H9 (cell line): ENCODE measurements around the gene PJA2. TPM values are rescaled to one million over a fixed set of nuclear protein-coding genes. Genes with fewer than 3 reads are reported as not detected.
A peak's percentile ranks its signal among the peaks of the same experiment; 100 is the strongest.

Source experiments
- DNase-seq: peaks from one replicate; pipeline ENCODE4 v3.0.0-alpha.2; 2017
- H2AFZ ChIP-seq: one replicate; pipeline ENCODE4 v1.6.1; 2013; ENCODE audit warnings: mild to moderate bottlenecking, low read length, control low read depth, moderate library complexity
- H2AK5ac ChIP-seq: 2 replicates; pipeline ENCODE4 v1.6.1; 2013; ENCODE audit warnings: low read length, control low read depth, mixed read lengths; ENCODE audit not compliant: insufficient read length
- H2BK120ac ChIP-seq: one replicate; pipeline ENCODE4 v1.6.1; 2013; ENCODE audit warnings: low read depth, mild to moderate bottlenecking, low read length, control low read depth, inconsistent platforms; ENCODE audit not compliant: poor library complexity, severe bottlenecking
- H2BK12ac ChIP-seq: 2 replicates; pipeline ENCODE4 v1.6.1; 2013; ENCODE audit warnings: low read length, control low read depth, mixed read lengths, low read depth; ENCODE audit not compliant: insufficient read length
- H2BK15ac ChIP-seq: 2 replicates; pipeline ENCODE4 v1.6.1; 2013; ENCODE audit warnings: low read depth, low read length, control low read depth
- H2BK20ac ChIP-seq: one replicate; pipeline ENCODE4 v1.6.1; 2013; ENCODE audit warnings: low read depth, mild to moderate bottlenecking, low read length, control low read depth, inconsistent platforms; ENCODE audit not compliant: poor library complexity, severe bottlenecking
- H2BK5ac ChIP-seq: 2 replicates; pipeline ENCODE4 v1.6.1; 2013; ENCODE audit warnings: low read length, control low read depth, mixed read lengths; ENCODE audit not compliant: insufficient read length
- H3K14ac ChIP-seq: 2 replicates; pipeline ENCODE4 v1.6.1; 2013; ENCODE audit warnings: low read length, control low read depth; ENCODE audit not compliant: insufficient read depth
- H3K18ac ChIP-seq: 2 replicates; pipeline ENCODE4 v1.6.1; 2013; ENCODE audit warnings: low read depth, mild to moderate bottlenecking, mixed read lengths, low read length, control low read depth; ENCODE audit not compliant: insufficient read length
- H3K23ac ChIP-seq: 2 replicates; pipeline ENCODE4 v1.6.1; 2013; ENCODE audit warnings: low read length, control low read depth, mixed read lengths, low read depth; ENCODE audit not compliant: insufficient read length
- H3K23me2 ChIP-seq: 2 replicates; pipeline ENCODE4 v1.6.1; 2013; ENCODE audit warnings: low read depth, mild to moderate bottlenecking, mixed read lengths, low read length, control low read depth; ENCODE audit not compliant: insufficient read length, poor library complexity, severe bottlenecking
- H3K27ac ChIP-seq: 2 replicates; pipeline ENCODE4 v1.5.1; 2013; ENCODE audit warnings: low read length, control low read depth, mixed read lengths, low read depth; ENCODE audit not compliant: insufficient read length
- H3K27me3 ChIP-seq: 2 replicates; pipeline ENCODE4 v1.6.1; 2013; ENCODE audit warnings: low read length, control low read depth, inconsistent platforms; ENCODE audit not compliant: insufficient read depth
- H3K4ac ChIP-seq: 2 replicates; pipeline ENCODE4 v1.6.1; 2013; ENCODE audit warnings: low read depth, mild to moderate bottlenecking, control low read depth, inconsistent platforms, low read length, moderate library complexity
- H3K4me1 ChIP-seq: 2 replicates; pipeline ENCODE4 v1.6.1; 2013; ENCODE audit warnings: low read length, control low read depth, inconsistent platforms; ENCODE audit not compliant: insufficient read depth
- H3K4me2 ChIP-seq: 2 replicates; pipeline ENCODE4 v1.6.1; 2013; ENCODE audit warnings: low read length, control low read depth, mixed read lengths; ENCODE audit not compliant: insufficient read length, insufficient read depth
- H3K56ac ChIP-seq: 2 replicates; pipeline ENCODE4 v1.6.1; 2013; ENCODE audit warnings: low read depth, mild to moderate bottlenecking, mixed read lengths, low read length, control low read depth; ENCODE audit not compliant: insufficient read length
- H3K79me1 ChIP-seq: 2 replicates; pipeline ENCODE4 v1.6.1; 2013; ENCODE audit warnings: low read depth, mild to moderate bottlenecking, moderate library complexity, low read length, control low read depth, inconsistent platforms; ENCODE audit not compliant: insufficient read depth, poor library complexity, severe bottlenecking
- H3K79me2 ChIP-seq: 2 replicates; pipeline ENCODE4 v1.6.1; 2013; ENCODE audit warnings: low read length, control low read depth, inconsistent platforms; ENCODE audit not compliant: insufficient read depth
- H3K9ac ChIP-seq: 2 replicates; pipeline ENCODE4 v1.6.1; 2013; ENCODE audit warnings: low read length, control low read depth, mixed read lengths; ENCODE audit not compliant: insufficient read length; ENCODE audit errors: extremely low read depth
- H3K9me3 ChIP-seq: one replicate; pipeline ENCODE4 v1.6.1; 2013; ENCODE audit warnings: low read depth, low read length, inconsistent platforms; ENCODE audit not compliant: control insufficient read depth
- H3T11ph ChIP-seq: one replicate; pipeline ENCODE4 v1.6.1; 2013; ENCODE audit warnings: mild to moderate bottlenecking, low read length, control low read depth, inconsistent platforms
- H4K20me1 ChIP-seq: one replicate; pipeline ENCODE4 v1.6.1; 2013; ENCODE audit not compliant: control insufficient read depth, insufficient read length, insufficient read depth
- H4K5ac ChIP-seq: 2 replicates; pipeline ENCODE4 v1.6.1; 2013; ENCODE audit warnings: low read depth, mild to moderate bottlenecking, mixed read lengths, low read length, control low read depth; ENCODE audit not compliant: insufficient read length
- H4K8ac ChIP-seq: replicated peaks from 2 replicates; pipeline ENCODE4 v1.6.1; 2013; ENCODE audit warnings: low read length, control low read depth, mixed read lengths, low read depth; ENCODE audit not compliant: insufficient read length
- H4K91ac ChIP-seq: 2 replicates; pipeline ENCODE4 v1.6.1; 2013; ENCODE audit warnings: low read depth, mild to moderate bottlenecking, moderate library complexity, mixed read lengths, low read length, control low read depth; ENCODE audit not compliant: insufficient read length
- H3K27ac Mint-ChIP-seq, 3 experiments: 2 replicates in 2 of 3; 3 replicates in 1 of 3; pipeline ENCODE4 v1.8.0; 2020 to 2021; ENCODE audit warnings: mixed read lengths in 3 of 3, mild to moderate bottlenecking in 1 of 3, moderate library complexity in 1 of 3
- H3K27me3 Mint-ChIP-seq: 2 replicates; pipeline ENCODE4 v1.8.0; 2021; ENCODE audit warnings: low read depth, mild to moderate bottlenecking, moderate library complexity, mixed read lengths
- H3K36me3 Mint-ChIP-seq, 3 experiments: 2 replicates in 2 of 3; 3 replicates in 1 of 3; pipeline ENCODE4 v1.8.0; 2020 to 2021; ENCODE audit warnings: low read depth in 3 of 3, mixed read lengths in 3 of 3; ENCODE audit not compliant: insufficient read depth in 1 of 3
- H3K4me1 Mint-ChIP-seq, 2 experiments: 2 replicates each; pipeline ENCODE4 v1.8.0; 2020; ENCODE audit warnings: mixed read lengths in 2 of 2
- H3K4me3 Mint-ChIP-seq, 2 experiments: 2 replicates in 1 of 2; 3 replicates in 1 of 2; pipeline ENCODE4 v1.8.0; 2020 to 2021; ENCODE audit warnings: mild to moderate bottlenecking in 2 of 2, mixed read lengths in 2 of 2, moderate library complexity in 1 of 2
- H3K9me3 Mint-ChIP-seq, 2 experiments: 2 replicates in 1 of 2; 3 replicates in 1 of 2; pipeline ENCODE4 v1.8.0; 2020; ENCODE audit warnings: mild to moderate bottlenecking in 2 of 2, mixed read lengths in 2 of 2, moderate library complexity in 1 of 2
- CTCF ChIP-seq: fragments of 200-600 bp; sonication (generic); conservative IDR thresholded peaks from 3 replicates; pipeline ENCODE4 v1.8.0; 2021; ENCODE audit warnings: antibody characterized with exemption, mild to moderate bottlenecking
- WGBS: extraction: QIAGEN DNeasy Blood & Tissue Kit; methylation state at CpG from one replicate; pipeline ENCODE4 v1.1.7; 2013; ENCODE audit warnings: missing lambda C conversion rate, low lambda C conversion rate, mixed read lengths; ENCODE audit not compliant: insufficient read length; ENCODE audit errors: extremely low coverage; 5-methylcytosine and 5-hydroxymethylcytosine counted together
- total RNA-seq: library from RNA; stranded (reverse); gene quantifications from 2 replicates; pipeline ENCODE4 v1.2.1, GENCODE V29; 2021

The PJA2 gene
- total RNA-seq, 1 experiment from 2014 or later, result 41.5 TPM

- Histone ChIP-seq H3K18ac (no peak overlapping the region), H2BK20ac (no peak overlapping the region), H3K4ac (no peak overlapping the region), H2BK15ac (no peak overlapping the region), H3K27me3 (no peaks in the 10 kb centered on the region), H2AFZ (no peak overlapping the region), H3K27ac (no peak overlapping the region), H3T11ph (no peak overlapping the region), H2BK5ac (no peak overlapping the region), H3K79me1 (no peaks in the 10 kb centered on the region), H4K5ac (no peak overlapping the region), H2BK120ac (no peak overlapping the region), H4K20me1 (no peaks in the 10 kb centered on the region), H4K91ac (no peak overlapping the region), H3K79me2 (0 out of 2 replicates have a peak, but pooled peaks cover 2% of the 10 kb centered on the region), H3K23me2 (no peaks in the 10 kb centered on the region), H3K56ac (no peak overlapping the region), H3K4me1 (no peaks in the 10 kb centered on the region), H3K23ac (no peak overlapping the region), H3K9me3 (no peaks in the 10 kb centered on the region), H3K14ac (no peak overlapping the region), H4K8ac (no peak overlapping the region), H3K4me2 (no peak overlapping the region), H2BK12ac (no peak overlapping the region), H3K9ac (no peak overlapping the region), H2AK5ac (no peak overlapping the region)
- DNase-seq, result no peak
- Mint-ChIP-seq H3K4me3 (no peak overlapping the region), H3K36me3 (no peaks in the 10 kb centered on the region), H3K27me3 (no peaks in the 10 kb centered on the region; the same call in 1 of the 2 replicates), H3K9me3 (no peaks in the 10 kb centered on the region), H3K4me1 (peaks cover 7 to 9% of the 10 kb centered on the region in 2 experiments), H3K27ac (peak overlapping the region in 1 of 3 experiments; percentile 45; a peak in 2 of 7 replicates)
- no peak for TF ChIP-seq CTCF
- WGBS, result no CpG with 5 or more reads among the region's 2 CpGs
Observed at GRCh38 chr5:109312695-109313094, 97.1 kb downstream of the PJA2 start.
